Panc1 (cell line): ENCODE results near the gene TBC1D7. TPM values are rescaled to one million over a fixed set of nuclear protein-coding genes. Genes with fewer than 3 reads are reported as not detected.

ENCODE experiments used
- ATAC-seq: fragments of 200-7000 bp; cut with Tn5 transposase; 2 replicates; pipeline ENCODE4 v1.9.1; 2020; ENCODE audit warnings: mild to moderate bottlenecking, moderate library complexity
- BruUV-seq: library from RNA; stranded (reverse); fragments of 400-500 nt; replicated peaks from 2 replicates; lab custom pipeline; 2021; lab: Mats Ljungman, UMichigan
- CTCF ChIA-PET: fragments of 300-600 bp; sonication (Branson Sonifier 250); formaldehyde crosslinking; loops from one replicate; lab custom pipeline; 2022; ENCODE audit warnings: antibody characterized with exemption; lab: Charles Lee
- POLR2A ChIA-PET: fragments of 300-600 bp; sonication (Branson Sonifier 250); formaldehyde crosslinking; loops from one replicate; lab custom pipeline; 2022; ENCODE audit warnings: antibody characterized with exemption; lab: Charles Lee
- DNase-seq: peaks from one replicate; pipeline ENCODE4 v3.0.0-alpha.2; 2010; ENCODE audit warnings: low read depth, low spot score
- H3K27ac ChIP-seq: 2 replicates; pipeline ENCODE4 v1.5.1; 2011; ENCODE audit warnings: mild to moderate bottlenecking, low read length, inconsistent platforms
- H3K27me3 ChIP-seq: fragments of 200-500 bp; sonication (Bioruptor generic); 2 replicates; pipeline ENCODE4 v1.6.0; 2014; ENCODE audit warnings: low read length, inconsistent platforms; ENCODE audit not compliant: control insufficient read depth, insufficient read depth
- H3K36me3 ChIP-seq: fragments of 200-500 bp; sonication (Bioruptor generic); 2 replicates; pipeline ENCODE4 v1.5.1; 2014; ENCODE audit warnings: inconsistent platforms, mild to moderate bottlenecking, low read length, moderate library complexity; ENCODE audit not compliant: control insufficient read depth, insufficient read depth
- H3K4me1 ChIP-seq: 2 replicates; pipeline ENCODE4 v1.5.1; 2011; ENCODE audit warnings: inconsistent platforms, mild to moderate bottlenecking, low read length, moderate library complexity; ENCODE audit not compliant: control insufficient read depth, insufficient read depth
- H3K4me3 ChIP-seq, 2 experiments: 2 replicates each; pipeline ENCODE4 v1.5.1; 2011 to 2012; ENCODE audit warnings: low read depth in 2 of 2, low read length in 2 of 2, mild to moderate bottlenecking in 2 of 2, inconsistent platforms in 1 of 2, moderate library complexity in 1 of 2
- H3K9me3 ChIP-seq: fragments of 200-500 bp; sonication (Bioruptor generic); 2 replicates; pipeline ENCODE4 v1.5.1; 2014; ENCODE audit warnings: low read depth, mild to moderate bottlenecking, inconsistent platforms, low read length, moderate library complexity; ENCODE audit not compliant: control insufficient read depth, insufficient read depth
- CTCF ChIP-seq: fragments of 450-650 bp; IDR thresholded peaks from 2 replicates; pipeline ENCODE4 v1.5.1; 2017; ENCODE audit warnings: mild to moderate bottlenecking
- POLR2AphosphoS5 ChIP-seq: IDR thresholded peaks from 2 replicates; pipeline ENCODE4 v1.6.1; 2012; ENCODE audit warnings: mild to moderate bottlenecking, low read depth, low read length, moderate library complexity
- REST ChIP-seq, 2 experiments: IDR thresholded peaks; 2 replicates each; pipeline ENCODE4 v1.6.1; 2011 to 2012; ENCODE audit warnings: low read depth in 2 of 2, control low read depth in 1 of 2, low read length in 1 of 2, mild to moderate bottlenecking in 1 of 2, moderate library complexity in 1 of 2; ENCODE audit not compliant: insufficient read depth in 1 of 2
- SIN3A ChIP-seq: IDR thresholded peaks from 2 replicates; pipeline ENCODE4 v1.6.1; 2012; ENCODE audit warnings: low read depth, mild to moderate bottlenecking, low read length, moderate library complexity, borderline replicate concordance; ENCODE audit not compliant: insufficient read depth
- TCF7L2 ChIP-seq: IDR thresholded peaks from 2 replicates; pipeline ENCODE4 v1.6.1; 2011; ENCODE audit warnings: mild to moderate bottlenecking, low read depth, low read length, inconsistent platforms
- in situ Hi-C: cut with HindIII; loops from 2 replicates; pipeline ENCODE4 v1.10.0; 2016; ENCODE audit warnings: low sequenced_read_pairs, low pct_unique_long_range_greater_than_20kb
- intact Hi-C: fragments of 100-400 bp; cut with micrococcal nuclease; formaldehyde crosslinking; loops from one replicate; pipeline ENCODE4 v1.10.0; 2022; ENCODE audit not compliant: unreplicated experiment
- total RNA-seq: library from RNA; stranded (reverse); gene quantifications from one replicate; pipeline ENCODE4 v1.2.1, GENCODE V29; 2021; ENCODE audit not compliant: unreplicated experiment

The TBC1D7 gene
- total RNA-seq, 1 experiment from 2014 or later: 27.0 TPM

GRCh38 chr6:13272131-13273046 is 55.9 kb downstream of the TBC1D7 start:
- in situ Hi-C loops: no loop called here
- Histone ChIP-seq H3K36me3 (no peaks in the 10 kb centered on the region), H3K4me3 (no peak overlapping the region), H3K4me1 (no peaks in the 10 kb centered on the region), H3K9me3 (no peaks in the 10 kb centered on the region), H3K27me3 (peaks cover 2% of the 10 kb centered on the region; the same call in 1 of the 2 replicates), H3K27ac (no peak overlapping the region)
- DNase-seq (no peak), ATAC-seq (no peak)
- BruUV-seq: no TSS peak
- CTCF ChIA-PET: no interaction called here
- intact Hi-C loops: no loop called here
- no peak for TF ChIP-seq SIN3A
- no peak for TF ChIP-seq REST (IDR thresholded peaks at IDR 0.05; ENCODE audit: insufficient read depth in 1 of 2, low read depth in 2 of 2, low read length in 1 of 2)
- TF ChIP-seq CTCF: no peak
- TF ChIP-seq POLR2AphosphoS5: no peak
- TF ChIP-seq TCF7L2: no peak
- POLR2A ChIA-PET: no interaction called here

GRCh38 chr6:13268913-13269518 is 59.3 kb downstream of the TBC1D7 start:
- Histone ChIP-seq H3K4me3 (no peak overlapping the region), H3K9me3 (no peaks in the 10 kb centered on the region), H3K27me3 (peaks cover 2% of the 10 kb centered on the region; the same call in 1 of the 2 replicates), H3K36me3 (no peaks in the 10 kb centered on the region), H3K4me1 (no peaks in the 10 kb centered on the region), H3K27ac (no peak overlapping the region)
- DNase-seq (no peak), ATAC-seq (no peak)
- in situ Hi-C loops (no loop called here), intact Hi-C loops (no loop called here)
- TF ChIP-seq POLR2AphosphoS5: no peak
- no peak for TF ChIP-seq SIN3A
- TF ChIP-seq CTCF: no peak
- no peak for TF ChIP-seq REST (IDR thresholded peaks at IDR 0.05; ENCODE audit: insufficient read depth in 1 of 2, low read depth in 2 of 2, low read length in 1 of 2)
- TF ChIP-seq TCF7L2: no peak
- no TSS peak for BruUV-seq
- CTCF ChIA-PET: interaction anchor here (0.7 kb wide), 1 partner anchor 66 kb away, joined by 3 read pairs; no protein-coding TSS in a partner anchor
- POLR2A ChIA-PET: no interaction called here
